ENCODE data around the gene SUFU. TPM values are rescaled to one million over a fixed set of nuclear protein-coding genes. Genes with fewer than 3 reads are reported as not detected.

Gene SUFU
- total and polyA plus RNA-seq, 5 donors from 2014 or later, result 2.4 to 17.8 (median 5.0) TPM

DNA sequence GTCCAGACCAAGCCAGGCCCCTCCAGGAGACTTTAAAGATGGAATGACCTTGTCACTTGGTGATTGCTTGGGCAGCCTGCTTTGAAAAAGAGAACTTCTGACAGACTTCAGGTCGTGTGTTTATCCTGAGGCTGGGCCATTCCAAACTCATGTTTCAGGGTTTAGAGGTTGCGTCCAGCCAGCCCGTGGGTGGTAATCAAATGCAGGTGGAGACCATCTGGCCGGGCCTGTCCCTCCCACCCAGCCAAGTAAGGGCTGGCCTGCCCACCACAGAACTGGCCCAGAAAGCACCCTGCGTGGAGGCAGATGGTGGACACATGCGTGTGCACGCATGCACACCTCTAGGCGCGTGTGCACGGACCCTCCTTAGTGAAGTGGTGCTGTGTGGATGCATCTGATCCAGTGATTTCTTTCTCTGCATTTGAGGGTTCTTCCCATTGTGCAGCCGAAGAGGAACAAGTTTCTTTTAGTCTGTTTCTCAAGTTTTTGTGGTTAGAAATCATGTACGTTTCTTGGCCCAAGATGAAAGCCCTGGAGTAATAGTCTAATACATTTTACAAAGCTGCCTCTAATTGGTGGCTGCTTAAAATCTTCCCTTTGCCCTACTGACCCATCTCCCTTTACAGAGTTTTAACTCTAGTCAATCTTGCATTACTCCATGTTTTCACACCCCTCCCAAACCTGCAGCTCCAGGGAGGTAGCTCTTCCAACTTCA is 43.0 kb downstream of the SUFU start:
- DNase-seq (no peak), ATAC-seq (ENCODE audit: low read depth in 2 of 2) (no peak)
- no peak overlapping the region for H3K4me3 ChIP-seq (ENCODE audit: low read depth, low read length)
- H3K27me3 ChIP-seq (ENCODE audit: control insufficient read depth, insufficient read depth, low read length), result no peaks in the 10 kb centered on the region
- Mint-ChIP-seq H3K27me3 (no peaks in the 10 kb centered on the region), H3K4me1 (peaks cover 4 to 16% (median 10%) of the 10 kb centered on the region in 4 donors), H3K4me3 (no peak overlapping the region), H3K36me3 (peaks cover 31% of the 10 kb centered on the region), H3K27ac (no peak overlapping the region), H3K9me3 (no peaks in the 10 kb centered on the region)
- H3K4me1 ChIP-seq (ENCODE audit: control insufficient read depth, insufficient read depth, low read length, poor library complexity, severe bottlenecking), result no peaks in the 10 kb centered on the region
- H3K36me3 ChIP-seq (ENCODE audit: control insufficient read depth, insufficient read depth, low read length), result peaks cover 5% of the 10 kb centered on the region
- H3K27ac ChIP-seq (ENCODE audit: insufficient read depth, low read length, poor library complexity, severe bottlenecking), result no peak overlapping the region
- no peaks in the 10 kb centered on the region for H3K9me3 ChIP-seq (ENCODE audit: control insufficient read depth in 2 of 2, low read length in 2 of 2)

DNA sequence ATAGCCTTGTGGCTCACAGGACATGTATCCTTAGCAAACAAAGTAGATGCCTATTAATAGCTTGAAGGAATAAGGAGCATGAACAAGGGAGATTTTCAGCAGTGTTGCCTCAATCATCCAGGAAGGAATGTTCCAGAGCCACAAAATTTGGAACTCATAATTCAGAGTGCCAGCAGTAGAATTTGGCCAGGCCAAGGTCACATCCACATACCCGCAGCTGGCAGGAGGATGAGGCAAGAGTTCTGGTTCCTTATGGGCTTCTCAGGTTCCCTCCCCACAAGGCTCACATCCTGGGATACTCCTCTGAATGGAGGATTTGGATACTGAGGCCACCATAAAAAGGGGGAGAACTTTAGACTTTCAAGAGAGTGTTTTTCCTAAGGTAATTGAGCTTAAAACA is 45.8 kb downstream of the SUFU start:
- H3K36me3 Mint-ChIP-seq, result peaks cover 31% of the 10 kb centered on the region

DNA sequence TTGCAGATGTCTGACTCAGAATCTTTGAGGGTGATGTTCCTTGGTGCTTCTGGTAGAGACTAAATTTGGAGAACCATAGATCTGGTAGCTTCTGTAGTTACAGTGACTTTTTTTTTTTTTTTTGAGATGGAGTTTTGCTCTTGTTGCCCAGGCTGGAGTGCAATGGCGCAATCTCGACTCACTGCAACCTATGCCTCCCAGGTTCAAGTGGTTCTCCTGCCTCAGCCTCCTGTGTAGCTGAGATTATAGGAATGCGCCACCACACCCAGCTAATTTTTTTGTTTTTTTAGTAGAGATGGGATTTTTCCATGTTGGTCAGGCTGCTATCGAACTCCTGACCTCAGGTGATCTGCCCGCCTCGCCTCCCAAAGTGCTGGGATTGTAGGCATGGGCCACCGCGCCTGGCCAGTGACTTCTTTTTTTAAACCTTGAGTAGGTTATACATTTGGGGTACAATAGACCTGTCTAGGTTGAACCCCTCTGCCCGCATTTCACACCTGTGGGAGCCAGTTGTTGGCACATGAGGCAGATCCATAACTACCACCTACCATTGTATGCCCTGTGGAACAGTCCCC is 47.0 kb downstream of the SUFU start:
- H3K4me3 ChIP-seq (ENCODE audit: low read depth, low read length), result no peak overlapping the region
- peaks cover 5% of the 10 kb centered on the region for H3K36me3 ChIP-seq (ENCODE audit: control insufficient read depth, insufficient read depth, low read length)
- Mint-ChIP-seq H3K27ac (no peak overlapping the region), H3K36me3 (peaks cover 29% of the 10 kb centered on the region), H3K4me1 (peaks cover 4 to 12% (median 6%) of the 10 kb centered on the region in 4 donors), H3K27me3 (no peaks in the 10 kb centered on the region), H3K4me3 (no peak overlapping the region), H3K9me3 (no peaks in the 10 kb centered on the region)
- H3K27me3 ChIP-seq (ENCODE audit: control insufficient read depth, insufficient read depth, low read length), result no peaks in the 10 kb centered on the region
- DNase-seq, result no peak
- H3K27ac ChIP-seq (ENCODE audit: insufficient read depth, low read length, poor library complexity, severe bottlenecking), result no peak overlapping the region
- no peak for ATAC-seq (ENCODE audit: low read depth in 2 of 2)
- H3K4me1 ChIP-seq (ENCODE audit: control insufficient read depth, insufficient read depth, low read length, poor library complexity, severe bottlenecking), result no peaks in the 10 kb centered on the region
- H3K9me3 ChIP-seq (ENCODE audit: control insufficient read depth in 2 of 2, low read length in 2 of 2), result no peaks in the 10 kb centered on the region

More for the DNA sequence above, 45.8 kb downstream of the SUFU start:
- Mint-ChIP-seq H3K4me3 (no peak overlapping the region), H3K27ac (peak overlapping the region in 1 of 3 donors; percentile 75), H3K9me3 (no peaks in the 10 kb centered on the region), H3K4me1 (peaks cover 4 to 17% (median 8%) of the 10 kb centered on the region in 4 donors), H3K27me3 (no peaks in the 10 kb centered on the region)
- no peaks in the 10 kb centered on the region for H3K9me3 ChIP-seq (ENCODE audit: control insufficient read depth in 2 of 2, low read length in 2 of 2)
- DNase-seq (no peak), ATAC-seq (ENCODE audit: low read depth in 2 of 2) (no peak)
- no peaks in the 10 kb centered on the region for H3K4me1 ChIP-seq (ENCODE audit: control insufficient read depth, insufficient read depth, low read length, poor library complexity, severe bottlenecking)
- H3K27me3 ChIP-seq (ENCODE audit: control insufficient read depth, insufficient read depth, low read length), result no peaks in the 10 kb centered on the region
- peaks cover 5% of the 10 kb centered on the region for H3K36me3 ChIP-seq (ENCODE audit: control insufficient read depth, insufficient read depth, low read length)
- H3K4me3 ChIP-seq (ENCODE audit: low read depth, low read length), result no peak overlapping the region
- H3K27ac ChIP-seq (ENCODE audit: insufficient read depth, low read length, poor library complexity, severe bottlenecking), result no peak overlapping the region

DNA sequence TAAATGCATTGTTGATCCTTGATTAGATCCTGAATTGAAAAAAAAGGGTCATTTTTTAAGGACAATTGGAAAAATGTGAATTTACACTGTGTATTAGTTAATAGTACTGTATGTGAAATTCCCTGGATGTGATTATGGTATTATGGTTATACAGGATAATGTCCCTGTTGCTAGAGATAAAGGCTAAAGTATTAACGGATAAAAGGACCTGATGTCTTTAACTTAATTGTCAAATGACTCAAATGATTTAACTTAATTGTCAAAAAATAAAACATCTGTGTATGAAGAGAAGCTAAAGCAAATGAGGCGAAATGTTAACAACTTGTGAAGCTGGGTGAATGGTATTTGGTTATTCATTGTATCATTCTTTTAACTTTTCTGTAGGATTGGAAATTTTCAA is 48.8 kb downstream of the SUFU start:
- H3K27ac ChIP-seq (ENCODE audit: insufficient read depth, low read length, poor library complexity, severe bottlenecking), result no peak overlapping the region
- H3K36me3 ChIP-seq (ENCODE audit: control insufficient read depth, insufficient read depth, low read length), result peaks cover 5% of the 10 kb centered on the region
- no peaks in the 10 kb centered on the region for H3K9me3 Mint-ChIP-seq
- no peak overlapping the region for H3K27ac Mint-ChIP-seq
- DNase-seq (no peak), ATAC-seq (ENCODE audit: low read depth in 2 of 2) (no peak)
- no peak overlapping the region for H3K4me3 Mint-ChIP-seq
- H3K4me1 ChIP-seq (ENCODE audit: control insufficient read depth, insufficient read depth, low read length, poor library complexity, severe bottlenecking), result no peaks in the 10 kb centered on the region
- H3K4me1 Mint-ChIP-seq, result peaks cover 0 to 11% (median 5%) of the 10 kb centered on the region in 4 donors
- no peaks in the 10 kb centered on the region for H3K9me3 ChIP-seq (ENCODE audit: control insufficient read depth in 2 of 2, low read length in 2 of 2)
- H3K36me3 Mint-ChIP-seq, result peaks cover 31% of the 10 kb centered on the region
- no peaks in the 10 kb centered on the region for H3K27me3 ChIP-seq (ENCODE audit: control insufficient read depth, insufficient read depth, low read length)
- H3K27me3 Mint-ChIP-seq, result no peaks in the 10 kb centered on the region
- H3K4me3 ChIP-seq (ENCODE audit: low read depth, low read length), result no peak overlapping the region

DNA sequence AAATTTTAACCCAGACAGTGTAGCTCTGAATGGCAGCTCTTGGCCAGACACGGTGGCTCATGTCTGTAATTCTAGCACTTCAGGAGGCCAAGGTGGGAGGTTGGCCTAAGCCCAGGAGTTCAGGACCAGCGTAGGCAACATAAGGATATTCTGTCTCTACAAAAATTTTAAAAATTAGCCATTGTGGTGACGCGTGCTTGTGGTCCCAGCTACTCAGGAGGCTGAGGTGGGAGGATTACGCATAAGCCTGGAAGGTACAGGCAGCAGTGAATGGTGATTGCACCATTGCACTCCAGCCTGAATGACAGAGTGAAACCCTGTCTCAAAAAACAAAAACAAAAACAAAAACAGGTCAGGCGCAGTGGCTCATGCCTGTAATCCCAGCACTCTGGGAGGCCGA is 50.0 kb downstream of the SUFU start:
- Mint-ChIP-seq H3K27me3 (no peaks in the 10 kb centered on the region), H3K27ac (no peak overlapping the region), H3K9me3 (no peaks in the 10 kb centered on the region), H3K4me1 (peaks cover 0 to 11% (median 4%) of the 10 kb centered on the region in 4 donors), H3K36me3 (peaks cover 24% of the 10 kb centered on the region), H3K4me3 (no peak overlapping the region)
- Histone ChIP-seq H3K9me3 (ENCODE audit: control insufficient read depth in 2 of 2, low read length in 2 of 2) (no peaks in the 10 kb centered on the region), H3K36me3 (ENCODE audit: control insufficient read depth, insufficient read depth, low read length) (peaks cover 5% of the 10 kb centered on the region), H3K4me1 (ENCODE audit: control insufficient read depth, insufficient read depth, low read length, poor library complexity, severe bottlenecking) (no peaks in the 10 kb centered on the region), H3K4me3 (ENCODE audit: low read depth, low read length) (no peak overlapping the region), H3K27ac (ENCODE audit: insufficient read depth, low read length, poor library complexity, severe bottlenecking) (no peak overlapping the region), H3K27me3 (ENCODE audit: control insufficient read depth, insufficient read depth, low read length) (no peaks in the 10 kb centered on the region)
- DNase-seq (no peak), ATAC-seq (ENCODE audit: low read depth in 2 of 2) (no peak)

DNA sequence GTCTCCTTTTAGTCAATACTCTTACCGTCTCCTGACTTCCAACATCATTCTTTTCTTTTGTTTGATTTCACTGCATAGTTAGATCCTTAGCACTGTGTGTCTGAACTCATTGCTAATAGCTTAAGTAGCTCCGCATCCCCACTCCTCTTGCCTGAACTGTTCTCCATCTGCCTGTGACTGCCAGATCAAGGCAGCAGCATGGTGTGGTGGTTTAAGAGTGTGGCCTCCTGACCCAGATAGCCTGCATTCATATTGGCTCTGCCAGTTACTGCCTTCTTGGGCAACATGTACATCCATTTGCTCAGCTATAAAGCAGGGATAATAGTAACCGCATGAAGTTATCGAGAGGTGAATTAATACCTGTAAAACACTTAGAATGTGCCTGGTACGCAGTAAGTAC is 50.8 kb downstream of the SUFU start:
- Histone ChIP-seq H3K36me3 (ENCODE audit: control insufficient read depth, insufficient read depth, low read length) (peaks cover 5% of the 10 kb centered on the region), H3K27ac (ENCODE audit: insufficient read depth, low read length, poor library complexity, severe bottlenecking) (no peak overlapping the region), H3K4me1 (ENCODE audit: control insufficient read depth, insufficient read depth, low read length, poor library complexity, severe bottlenecking) (no peaks in the 10 kb centered on the region), H3K9me3 (ENCODE audit: control insufficient read depth in 2 of 2, low read length in 2 of 2) (no peaks in the 10 kb centered on the region), H3K27me3 (ENCODE audit: control insufficient read depth, insufficient read depth, low read length) (no peaks in the 10 kb centered on the region), H3K4me3 (ENCODE audit: low read depth, low read length) (no peak overlapping the region)
- H3K4me3 Mint-ChIP-seq, result no peak overlapping the region
- H3K9me3 Mint-ChIP-seq, result no peaks in the 10 kb centered on the region
- H3K27me3 Mint-ChIP-seq, result no peaks in the 10 kb centered on the region
- peak overlapping the region in 1 of 3 donors; percentile 7 for H3K27ac Mint-ChIP-seq
- peaks cover 0 to 11% (median 2%) of the 10 kb centered on the region in 4 donors for H3K4me1 Mint-ChIP-seq
- H3K36me3 Mint-ChIP-seq, result peaks cover 23% of the 10 kb centered on the region
- ATAC-seq (ENCODE audit: low read depth in 2 of 2) (no peak), DNase-seq (no peak)

DNA sequence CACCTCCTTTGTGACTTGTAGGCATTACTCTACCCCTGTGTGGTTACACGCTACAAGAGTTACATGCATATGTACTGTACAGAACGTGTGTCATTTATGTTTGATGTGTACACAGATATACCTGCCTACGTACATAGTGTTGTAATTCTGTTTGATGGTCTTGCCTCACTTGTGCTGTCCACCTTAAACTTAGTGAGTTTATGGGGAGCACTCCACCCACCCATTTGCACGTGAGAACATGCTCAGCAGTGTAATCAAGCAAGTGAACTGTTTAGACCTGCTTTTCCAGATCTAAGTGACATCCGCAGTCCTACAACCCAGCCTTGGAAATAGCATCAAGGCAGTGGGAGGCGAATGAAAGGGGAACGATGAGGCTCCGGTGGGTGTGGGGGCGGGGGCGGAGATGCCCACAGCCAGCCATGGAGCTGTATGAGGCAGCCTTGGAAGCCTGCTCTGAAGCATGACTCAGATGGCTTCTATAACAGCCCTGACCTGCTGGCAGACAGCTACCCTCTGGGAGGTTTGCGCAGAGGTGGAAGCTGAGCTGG is 52.1 kb downstream of the SUFU start:
- Mint-ChIP-seq H3K27me3 (no peaks in the 10 kb centered on the region), H3K27ac (no peak overlapping the region), H3K4me1 (peaks cover 0 to 11% (median 3%) of the 10 kb centered on the region in 4 donors), H3K36me3 (peaks cover 14% of the 10 kb centered on the region), H3K9me3 (no peaks in the 10 kb centered on the region), H3K4me3 (no peak overlapping the region)
- H3K4me1 ChIP-seq (ENCODE audit: control insufficient read depth, insufficient read depth, low read length, poor library complexity, severe bottlenecking), result no peaks in the 10 kb centered on the region
- no peaks in the 10 kb centered on the region for H3K9me3 ChIP-seq (ENCODE audit: control insufficient read depth in 2 of 2, low read length in 2 of 2)
- H3K27ac ChIP-seq (ENCODE audit: insufficient read depth, low read length, poor library complexity, severe bottlenecking), result no peak overlapping the region
- H3K4me3 ChIP-seq (ENCODE audit: low read depth, low read length), result no peak overlapping the region
- DNase-seq, result no peak
- no peak for ATAC-seq (ENCODE audit: low read depth in 2 of 2)
- no peaks in the 10 kb centered on the region for H3K27me3 ChIP-seq (ENCODE audit: control insufficient read depth, insufficient read depth, low read length)
- H3K36me3 ChIP-seq (ENCODE audit: control insufficient read depth, insufficient read depth, low read length), result peaks cover 3% of the 10 kb centered on the region
